SJCRH30 (cell line): ENCODE data around the gene NELFA. TPM values are rescaled to one million over a fixed set of nuclear protein-coding genes. Genes with fewer than 3 reads are reported as not detected.
"Not testable (repeated sequence)": the region's sequence is repeated elsewhere in the genome, so short reads cannot be mapped to it uniquely, and the experiment has no call there.

Experiments
- DNase-seq, 2 experiments: peaks; one replicate each; pipeline ENCODE4 v3.0.0-alpha.2; 2015 to 2020
- H3K27ac ChIP-seq: fragments of 250-450 bp; sonication (Bioruptor Pico); 2 replicates; pipeline ENCODE4 v1.5.1; 2020; ENCODE audit warnings: mild to moderate bottlenecking, moderate library complexity
- H3K27me3 ChIP-seq: fragments of 250-450 bp; sonication (Bioruptor Pico); 2 replicates; pipeline ENCODE4 v1.5.1; 2020; ENCODE audit warnings: mild to moderate bottlenecking, moderate library complexity
- H3K36me3 ChIP-seq: fragments of 250-450 bp; sonication (Bioruptor Pico); 2 replicates; pipeline ENCODE4 v1.5.1; 2020; ENCODE audit warnings: mild to moderate bottlenecking, moderate library complexity
- H3K4me1 ChIP-seq: fragments of 250-450 bp; sonication (Bioruptor Pico); 2 replicates; pipeline ENCODE4 v1.5.1; 2020; ENCODE audit warnings: mild to moderate bottlenecking, moderate library complexity
- H3K4me3 ChIP-seq: fragments of 250-450 bp; sonication (Bioruptor Pico); 2 replicates; pipeline ENCODE4 v1.5.1; 2020; ENCODE audit warnings: mild to moderate bottlenecking, moderate library complexity
- H3K9me3 ChIP-seq: fragments of 250-450 bp; sonication (Bioruptor Pico); replicated peaks from 2 replicates; pipeline ENCODE4 v1.5.1; 2020; ENCODE audit warnings: mild to moderate bottlenecking, moderate library complexity
- total RNA-seq: library from RNA; depleted of rRNA; stranded (reverse); fragments of >200 nt; shearing (Covaris generic); gene quantifications from 2 replicates; pipeline ENCODE4 v1.2.3, GENCODE V29; 2014

Gene NELFA
- total RNA-seq, 1 experiment from 2014 or later = 21.1 TPM

- H3K27ac ChIP-seq = no peak overlapping the region
- H3K9me3 ChIP-seq = no peaks in the 10 kb centered on the region; the same call in 1 of the 2 replicates
- no peak overlapping the region for H3K4me3 ChIP-seq
- H3K36me3 ChIP-seq = no peaks in the 10 kb centered on the region
- H3K27me3 ChIP-seq = no peaks in the 10 kb centered on the region
- H3K4me1 ChIP-seq = no peaks in the 10 kb centered on the region
- DNase-seq = no peak
These were observed 34.8 kb upstream of the NELFA start for GRCh38 chr4:2043396-2044118.

DNA sequence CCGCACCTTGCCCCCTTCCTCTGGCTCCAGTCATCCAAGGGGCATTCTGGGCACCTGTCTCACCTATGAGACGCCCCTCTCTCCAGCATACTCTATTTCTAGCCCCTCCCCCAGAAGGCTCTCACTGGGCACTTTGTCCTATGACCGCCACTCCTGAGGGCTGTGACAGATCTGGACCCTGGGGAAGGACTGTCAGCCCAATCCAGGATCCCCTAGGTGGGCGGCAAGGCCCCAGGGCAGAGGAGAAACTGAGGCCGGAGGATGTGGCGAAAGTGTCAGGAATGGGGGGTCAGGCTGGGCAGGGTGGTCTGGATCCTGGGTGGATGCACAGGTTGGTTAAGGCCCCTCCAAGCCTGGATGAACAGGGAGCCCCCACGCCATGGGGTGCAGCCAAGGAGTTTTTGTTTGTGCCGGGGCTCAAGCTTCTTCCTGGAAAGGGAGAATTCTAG is 34.2 kb upstream of the NELFA start:
- Histone ChIP-seq H3K4me3 (peak overlapping the region; percentile 63), H3K4me1 (no peaks in the 10 kb centered on the region), H3K9me3 (no peaks in the 10 kb centered on the region; the same call in 1 of the 2 replicates), H3K27ac (no peak overlapping the region), H3K36me3 (no peaks in the 10 kb centered on the region), H3K27me3 (no peaks in the 10 kb centered on the region)
- DNase-seq = no peak

GRCh38 chr4:2042204-2042946 is 33.6 kb upstream of the NELFA start:
- H3K36me3 ChIP-seq = no peaks in the 10 kb centered on the region
- no peaks in the 10 kb centered on the region for H3K4me1 ChIP-seq
- peak overlapping the region; percentile 63 for H3K4me3 ChIP-seq
- no peaks in the 10 kb centered on the region; the same call in 1 of the 2 replicates for H3K9me3 ChIP-seq
- no peak overlapping the region for H3K27ac ChIP-seq
- no peaks in the 10 kb centered on the region for H3K27me3 ChIP-seq
- DNase-seq = peak; percentile 32 to 45

DNA sequence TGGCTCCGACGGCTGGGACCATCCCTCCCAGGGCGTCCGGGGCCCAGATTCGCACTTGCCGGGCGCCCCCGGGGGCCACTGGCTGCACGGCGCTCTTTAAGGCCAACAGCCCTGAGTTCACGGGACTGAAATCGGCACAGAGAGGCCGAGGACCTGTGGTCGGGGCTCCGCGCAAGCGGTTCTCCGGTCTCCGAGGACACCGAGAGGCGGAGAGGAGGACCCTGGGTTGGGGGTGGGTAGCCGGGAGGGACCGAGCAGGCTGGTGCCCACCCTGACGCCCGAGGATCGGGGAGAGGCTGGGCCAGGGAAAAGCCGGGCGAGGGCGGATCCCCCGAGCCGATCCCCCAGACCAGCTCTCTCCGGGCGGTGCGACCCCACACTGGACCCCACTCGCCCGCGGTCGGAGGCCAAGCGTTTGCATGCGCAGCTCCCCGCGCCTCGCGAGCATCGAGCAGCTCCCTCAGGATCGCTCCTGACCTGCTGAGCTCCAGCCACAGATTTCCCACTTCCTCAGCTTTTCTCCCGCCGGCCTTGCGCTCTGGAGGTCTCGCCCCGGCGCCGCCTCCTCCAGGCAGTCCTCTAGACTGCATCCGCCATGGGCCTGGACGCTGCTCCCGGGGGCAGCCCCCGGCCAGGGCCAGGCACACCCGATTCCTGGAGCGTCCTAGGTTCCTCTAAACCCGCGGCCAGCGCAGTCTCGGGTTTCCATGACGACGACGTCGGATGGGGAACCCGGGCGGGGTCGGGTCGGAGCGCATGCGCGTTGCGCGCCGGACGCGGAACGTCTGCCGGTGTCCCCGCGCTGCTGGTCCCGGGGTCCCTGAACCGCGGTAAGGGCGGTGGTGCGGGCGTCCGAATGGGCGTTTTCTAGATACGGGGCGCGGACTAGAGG is 32.7 kb upstream of the NELFA start:
- H3K9me3 ChIP-seq = no peaks in the 10 kb centered on the region; the same call in 1 of the 2 replicates
- peak overlapping the region; percentile 63 for H3K4me3 ChIP-seq
- H3K27me3 ChIP-seq = no peaks in the 10 kb centered on the region
- H3K36me3 ChIP-seq = no peaks in the 10 kb centered on the region
- H3K4me1 ChIP-seq = no peaks in the 10 kb centered on the region
- no peak overlapping the region for H3K27ac ChIP-seq
- peak; percentile 90 to 92 for DNase-seq

DNA sequence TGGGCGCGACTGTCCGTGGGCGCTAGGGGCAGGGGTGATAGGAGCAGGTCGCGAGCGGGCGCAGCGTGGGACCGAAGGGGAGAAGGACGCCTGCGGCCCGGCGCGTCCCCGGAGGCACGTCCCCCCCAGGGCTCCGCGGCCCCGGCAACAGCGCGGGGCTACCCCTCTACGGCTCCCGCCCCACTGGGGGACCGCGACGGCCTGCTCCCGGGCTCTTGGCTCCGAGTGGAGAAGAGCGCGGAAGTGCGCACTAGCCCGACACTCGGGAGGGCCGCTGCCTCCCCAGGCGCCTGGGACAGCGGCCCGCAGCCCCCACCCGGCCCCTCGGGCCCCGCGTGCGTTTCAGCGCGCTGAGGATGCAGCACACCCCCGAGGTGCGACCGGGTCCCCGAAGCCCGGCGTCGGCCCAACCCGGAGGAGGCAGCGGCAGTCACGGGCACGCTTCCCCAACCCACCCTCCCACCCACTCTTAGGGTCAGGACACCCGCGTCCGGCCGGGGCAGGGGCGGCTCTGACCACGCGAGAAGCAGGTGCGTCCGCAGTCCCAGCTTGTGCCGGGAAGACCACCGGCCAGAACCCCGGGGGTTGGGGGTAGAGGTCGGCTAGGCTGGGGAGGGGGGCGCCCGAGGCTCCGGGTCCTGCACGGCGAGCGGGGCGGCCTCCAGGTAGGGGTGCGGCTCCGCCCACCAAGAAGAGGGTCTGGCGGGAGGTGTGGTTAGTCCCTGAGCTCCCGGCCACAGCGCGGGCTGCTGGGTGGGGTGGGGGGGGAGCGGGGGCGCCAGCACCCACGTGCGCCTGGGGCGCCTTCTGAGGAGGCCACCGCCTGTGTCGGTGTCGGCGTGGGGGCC is 31.8 kb upstream of the NELFA start:
- Histone ChIP-seq H3K27me3 (no peaks in the 10 kb centered on the region), H3K27ac (no peak overlapping the region), H3K4me1 (no peaks in the 10 kb centered on the region), H3K4me3 (no peak overlapping the region), H3K36me3 (no peaks in the 10 kb centered on the region), H3K9me3 (no peaks in the 10 kb centered on the region; the same call in 1 of the 2 replicates)
- DNase-seq = no peak

- Histone ChIP-seq H3K4me1 (no peaks in the 10 kb centered on the region), H3K9me3 (0 out of 2 replicates have a peak, but pooled peaks cover 4% of the 10 kb centered on the region), H3K36me3 (no peaks in the 10 kb centered on the region), H3K27me3 (0 out of 2 replicates have a peak, but pooled peaks cover 4% of the 10 kb centered on the region), H3K4me3 (no peak overlapping the region), H3K27ac (no peak overlapping the region)
- no peak for DNase-seq
These were observed 28.1 kb upstream of the NELFA start for GRCh38 chr4:2036866-2037265.

DNA sequence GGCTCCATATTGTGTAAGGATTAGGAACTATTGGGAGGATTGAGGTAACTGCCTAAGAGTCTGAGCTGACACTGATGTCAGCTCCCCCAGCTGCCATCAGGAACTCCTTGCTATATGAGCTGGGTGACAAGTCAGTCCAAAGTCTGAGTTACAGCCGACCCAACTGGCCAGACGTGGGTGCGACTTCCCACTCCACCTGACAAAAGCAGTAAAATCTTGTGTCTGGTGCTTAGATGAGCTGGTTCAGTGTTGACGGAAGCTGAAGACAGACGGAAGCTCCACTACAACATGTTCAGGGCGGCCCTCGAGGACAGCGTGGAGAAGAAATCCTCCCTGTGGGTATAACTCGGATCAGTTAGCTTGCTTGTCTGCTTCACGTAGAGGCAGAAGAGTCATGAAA is 27.6 kb upstream of the NELFA start:
- Histone ChIP-seq H3K27ac (no peak overlapping the region), H3K4me3 (no peak overlapping the region), H3K36me3 (no peaks in the 10 kb centered on the region), H3K9me3 (0 out of 2 replicates have a peak, but pooled peaks cover 4% of the 10 kb centered on the region), H3K4me1 (no peaks in the 10 kb centered on the region), H3K27me3 (0 out of 2 replicates have a peak, but pooled peaks cover 4% of the 10 kb centered on the region)
- no peak for DNase-seq

- not testable (repeated sequence) for H3K27ac ChIP-seq, H3K36me3 ChIP-seq, H3K4me3 ChIP-seq, H3K27me3 ChIP-seq, DNase-seq, H3K4me1 ChIP-seq
- H3K9me3 ChIP-seq = peaks cover 10% of the 10 kb centered on the region; the same call in 1 of the 2 replicates
These were observed 22.4 kb upstream of the NELFA start for GRCh38 chr4:2031161-2031560.

DNA sequence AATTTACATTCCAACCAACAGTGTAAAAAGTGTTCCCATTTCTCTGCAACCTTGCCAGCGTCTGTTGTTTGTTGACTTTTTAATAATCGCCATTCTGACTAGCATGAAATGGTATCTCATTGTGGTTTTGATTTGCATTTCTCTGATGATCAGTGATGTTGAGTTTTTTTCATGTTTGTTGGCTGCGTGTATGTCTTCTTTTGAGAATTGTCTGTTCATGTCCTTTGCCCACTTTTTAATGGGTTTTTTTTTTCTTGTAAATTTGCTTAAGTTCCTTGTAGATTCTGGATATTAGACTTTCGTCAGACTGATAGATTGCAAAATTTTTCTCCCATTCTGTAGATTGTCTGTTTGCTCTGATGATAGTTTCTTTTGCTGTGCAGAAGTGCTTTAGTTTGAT is 18.3 kb upstream of the NELFA start:
- DNase-seq, H3K9me3 ChIP-seq, H3K4me3 ChIP-seq, H3K4me1 ChIP-seq, H3K36me3 ChIP-seq, H3K27ac ChIP-seq: not testable (repeated sequence)
- peaks cover 10% of the 10 kb centered on the region for H3K27me3 ChIP-seq

DNA sequence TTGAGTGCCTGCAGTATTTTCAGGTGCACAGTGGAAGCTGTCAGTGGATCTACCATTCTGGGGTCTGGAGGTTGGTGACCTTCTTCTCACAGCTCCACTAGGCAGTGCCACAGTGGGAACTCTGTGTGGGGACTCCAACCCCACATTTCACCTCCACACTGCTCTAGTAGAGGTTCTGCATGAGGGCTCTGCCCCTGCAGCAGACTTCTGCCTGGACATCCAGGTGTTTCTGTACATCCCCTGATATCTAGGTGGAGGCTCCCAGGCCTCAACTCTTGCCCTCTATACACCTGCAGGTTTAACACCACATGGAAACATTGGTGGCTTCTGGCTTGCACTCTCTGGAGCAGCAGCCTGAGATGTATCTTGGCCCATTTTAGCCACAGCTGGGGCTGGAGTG is 17.0 kb upstream of the NELFA start:
- Histone ChIP-seq H3K36me3 (no peaks in the 10 kb centered on the region), H3K27me3 (peaks cover 10% of the 10 kb centered on the region), H3K4me3 (no peak overlapping the region), H3K9me3 (peaks cover 6% of the 10 kb centered on the region; the same call in 1 of the 2 replicates), H3K27ac (no peak overlapping the region), H3K4me1 (no peaks in the 10 kb centered on the region)
- no peak for DNase-seq

DNA sequence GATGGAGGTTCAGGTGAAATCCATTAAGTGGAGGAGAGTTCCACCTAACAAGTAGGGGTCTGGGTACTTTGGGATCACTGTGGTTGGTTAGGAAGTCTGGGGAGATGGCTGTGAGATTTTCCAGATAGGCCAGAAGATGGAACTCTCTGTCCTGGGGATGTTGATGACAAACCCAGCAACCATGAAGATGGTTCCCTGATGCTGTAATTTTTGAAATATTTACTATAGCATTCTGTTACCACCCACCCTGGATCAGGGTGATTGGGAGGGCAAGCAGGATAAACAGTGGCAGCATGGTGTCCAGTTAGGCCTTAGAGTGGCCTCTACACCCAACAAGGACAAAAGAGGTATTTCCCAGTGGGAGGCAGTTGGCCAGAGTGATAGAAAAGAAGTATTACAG is 15.9 kb upstream of the NELFA start:
- no peak overlapping the region for H3K27ac ChIP-seq

GRCh38 chr4:2021358-2022018 is 12.7 kb upstream of the NELFA start:
- DNase-seq, H3K27ac ChIP-seq, H3K27me3 ChIP-seq, H3K36me3 ChIP-seq, H3K4me1 ChIP-seq, H3K4me3 ChIP-seq, H3K9me3 ChIP-seq: not testable (repeated sequence)

More for the DNA sequence above, 15.9 kb upstream of the NELFA start:
- Histone ChIP-seq H3K36me3 (no peaks in the 10 kb centered on the region), H3K9me3 (peaks cover 6% of the 10 kb centered on the region; the same call in 1 of the 2 replicates), H3K4me1 (no peaks in the 10 kb centered on the region), H3K4me3 (no peak overlapping the region), H3K27me3 (peaks cover 10% of the 10 kb centered on the region)
- DNase-seq = no peak

GRCh38 chr4:2015008-2015407 is 6.2 kb upstream of the NELFA start:
- DNase-seq = no peak
- H3K4me1 ChIP-seq = no peaks in the 10 kb centered on the region
- no peak overlapping the region for H3K27ac ChIP-seq
- H3K36me3 ChIP-seq = no peaks in the 10 kb centered on the region
- no peak overlapping the region for H3K4me3 ChIP-seq
- no peaks in the 10 kb centered on the region for H3K27me3 ChIP-seq
- H3K9me3 ChIP-seq = no peaks in the 10 kb centered on the region
